Neural crest cell (in vitro differentiated cells): Measurements from ENCODE around the gene NECTIN1. TPM values are rescaled to one million over a fixed set of nuclear protein-coding genes. Genes with fewer than 3 reads are reported as not detected.

Source experiments
- DNase-seq: peaks from one replicate; pipeline ENCODE4 v3.0.0; 2021; ENCODE audit warnings: low read depth, mixed read lengths, low spot score
- H3K27ac Mint-ChIP-seq: one replicate; pipeline ENCODE4 v1.8.0; 2021; ENCODE audit warnings: mild to moderate bottlenecking, mixed read lengths; ENCODE audit not compliant: unreplicated experiment
- H3K27me3 Mint-ChIP-seq: 2 replicates; pipeline ENCODE4 v1.8.0; 2021; ENCODE audit warnings: low read depth, mild to moderate bottlenecking, mixed read lengths
- H3K36me3 Mint-ChIP-seq: 2 replicates; pipeline ENCODE4 v1.8.0; 2021; ENCODE audit warnings: low read depth, mild to moderate bottlenecking, mixed read lengths
- H3K4me1 Mint-ChIP-seq: 2 replicates; pipeline ENCODE4 v1.8.0; 2021; ENCODE audit warnings: mixed read lengths
- H3K4me3 Mint-ChIP-seq: one replicate; pipeline ENCODE4 v1.8.0; 2021; ENCODE audit warnings: mild to moderate bottlenecking, mixed read lengths
- H3K9me3 Mint-ChIP-seq: 2 replicates; pipeline ENCODE4 v1.8.0; 2021; ENCODE audit warnings: mixed read lengths
- CTCF ChIP-seq: fragments of 200-600 bp; sonication (generic); conservative IDR thresholded peaks from 2 replicates; pipeline ENCODE4 v1.5.0; 2021; ENCODE audit warnings: antibody characterized with exemption, mild to moderate bottlenecking
- total RNA-seq: library from RNA; stranded (reverse); gene quantifications from 2 replicates; pipeline ENCODE4 v1.2.1, GENCODE V29; 2021

Gene NECTIN1
- total RNA-seq, 1 donor from 2014 or later: 49.2 TPM

DNA sequence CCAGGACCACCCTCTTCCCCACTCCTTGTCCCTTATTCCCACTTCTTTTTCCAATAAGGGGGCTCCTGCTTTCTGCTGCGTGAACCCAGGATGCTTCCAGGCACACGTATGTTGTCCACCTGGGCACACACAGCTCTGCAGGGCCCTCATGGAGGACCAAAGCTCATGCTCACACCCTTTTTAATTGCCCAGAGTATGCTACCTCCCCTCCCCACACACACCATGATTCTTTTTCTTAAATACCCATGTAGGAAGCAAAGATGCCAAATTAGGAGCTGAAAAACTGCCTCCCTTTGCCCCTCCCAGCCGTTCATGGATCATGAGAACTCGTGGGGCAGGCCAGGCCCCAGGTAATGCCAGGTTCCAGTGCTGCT is 5.1 kb downstream of the NECTIN1 start:
- peak overlapping the region; percentile 75 for H3K4me3 Mint-ChIP-seq
- no peak for TF ChIP-seq CTCF
- DNase-seq: no peak
- H3K27ac Mint-ChIP-seq: no peak overlapping the region
- peaks cover 51% of the 10 kb centered on the region for H3K4me1 Mint-ChIP-seq
- H3K36me3 Mint-ChIP-seq: no peaks in the 10 kb centered on the region
- peaks cover 2% of the 10 kb centered on the region for H3K27me3 Mint-ChIP-seq
- H3K9me3 Mint-ChIP-seq: no peaks in the 10 kb centered on the region

GRCh38 chr11:119723243-119723951 is 5.6 kb downstream of the NECTIN1 start:
- H3K27ac Mint-ChIP-seq: no peak overlapping the region
- no peak for DNase-seq
- TF ChIP-seq CTCF: no peak
- H3K4me1 Mint-ChIP-seq: peaks cover 55% of the 10 kb centered on the region
- H3K9me3 Mint-ChIP-seq: no peaks in the 10 kb centered on the region
- H3K36me3 Mint-ChIP-seq: no peaks in the 10 kb centered on the region
- no peak overlapping the region for H3K4me3 Mint-ChIP-seq
- H3K27me3 Mint-ChIP-seq: peaks cover 2% of the 10 kb centered on the region

- no peaks in the 10 kb centered on the region for H3K27me3 Mint-ChIP-seq
- H3K27ac Mint-ChIP-seq: no peak overlapping the region
- no peak overlapping the region for H3K4me3 Mint-ChIP-seq
- H3K9me3 Mint-ChIP-seq: no peaks in the 10 kb centered on the region
- TF ChIP-seq CTCF: no peak
- H3K36me3 Mint-ChIP-seq: no peaks in the 10 kb centered on the region
- H3K4me1 Mint-ChIP-seq: peaks cover 65% of the 10 kb centered on the region
- DNase-seq: no peak
Measured at GRCh38 chr11:119722281-119722794, 6.7 kb downstream of the NECTIN1 start.

GRCh38 chr11:119721129-119722120 is 7.6 kb downstream of the NECTIN1 start:
- no peak overlapping the region for H3K4me3 Mint-ChIP-seq
- no peaks in the 10 kb centered on the region for H3K9me3 Mint-ChIP-seq
- H3K36me3 Mint-ChIP-seq: no peaks in the 10 kb centered on the region
- peaks cover 65% of the 10 kb centered on the region for H3K4me1 Mint-ChIP-seq
- no peaks in the 10 kb centered on the region for H3K27me3 Mint-ChIP-seq
- TF ChIP-seq CTCF: peak; percentile 51
- DNase-seq: peak; percentile 44
- no peak overlapping the region for H3K27ac Mint-ChIP-seq

DNA sequence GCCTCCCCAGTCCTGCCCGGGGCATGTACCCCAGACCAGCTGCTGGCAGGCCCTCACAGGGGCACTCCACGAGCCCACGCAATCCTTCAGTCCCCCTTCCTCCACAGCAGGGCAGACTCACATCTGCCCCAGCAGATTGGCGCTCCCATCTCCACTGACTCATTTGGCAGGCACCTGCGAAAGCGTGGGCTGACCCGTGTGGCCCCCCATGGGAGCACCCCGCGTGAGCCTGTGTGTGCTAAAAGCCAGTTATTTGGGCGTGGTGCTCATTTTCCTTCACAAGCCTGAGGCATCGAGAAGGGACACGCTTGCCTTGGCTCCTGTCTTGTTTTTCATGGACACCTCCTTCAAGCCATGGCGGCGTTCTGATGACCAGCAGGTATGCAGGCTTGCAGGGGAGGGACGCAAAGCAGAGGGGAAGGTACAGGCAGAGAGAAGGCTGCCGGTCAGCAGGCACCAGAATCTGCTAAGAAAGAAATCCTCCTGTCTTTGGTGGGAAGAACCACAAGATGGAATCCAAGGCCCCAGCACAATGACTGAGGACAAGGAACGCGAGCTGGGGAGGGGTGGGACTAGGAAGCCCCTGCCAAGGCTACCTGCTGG is 8.6 kb downstream of the NECTIN1 start:
- no peaks in the 10 kb centered on the region for H3K27me3 Mint-ChIP-seq
- H3K36me3 Mint-ChIP-seq: no peaks in the 10 kb centered on the region
- H3K27ac Mint-ChIP-seq: no peak overlapping the region

More for the DNA sequence above, 8.6 kb downstream of the NECTIN1 start:
- H3K4me1 Mint-ChIP-seq: peaks cover 57% of the 10 kb centered on the region
- no peak for TF ChIP-seq CTCF
- H3K9me3 Mint-ChIP-seq: no peaks in the 10 kb centered on the region
- no peak for DNase-seq
- H3K4me3 Mint-ChIP-seq: no peak overlapping the region
